ENCODE results near the gene PAM.

DNA sequence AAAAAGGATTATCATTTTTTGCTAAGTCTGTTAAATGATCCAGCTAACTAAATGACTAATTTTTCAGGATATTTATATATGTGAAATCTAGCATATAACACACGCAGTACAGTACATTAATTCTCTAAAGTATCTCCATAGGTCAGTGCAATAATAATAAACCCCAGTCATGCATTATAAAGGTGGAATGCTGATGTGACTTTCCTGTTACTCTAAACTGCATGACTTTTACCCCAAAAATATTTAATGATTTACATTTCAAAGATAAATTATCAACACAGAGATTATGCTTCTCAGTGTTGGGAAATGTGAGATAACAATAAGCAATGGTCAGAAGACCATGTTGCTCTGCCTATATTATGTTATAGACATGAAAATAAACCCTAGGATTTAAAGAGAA lies 34.1 kb upstream of the PAM start:
- TF ChIP-seq, protein P1, sequence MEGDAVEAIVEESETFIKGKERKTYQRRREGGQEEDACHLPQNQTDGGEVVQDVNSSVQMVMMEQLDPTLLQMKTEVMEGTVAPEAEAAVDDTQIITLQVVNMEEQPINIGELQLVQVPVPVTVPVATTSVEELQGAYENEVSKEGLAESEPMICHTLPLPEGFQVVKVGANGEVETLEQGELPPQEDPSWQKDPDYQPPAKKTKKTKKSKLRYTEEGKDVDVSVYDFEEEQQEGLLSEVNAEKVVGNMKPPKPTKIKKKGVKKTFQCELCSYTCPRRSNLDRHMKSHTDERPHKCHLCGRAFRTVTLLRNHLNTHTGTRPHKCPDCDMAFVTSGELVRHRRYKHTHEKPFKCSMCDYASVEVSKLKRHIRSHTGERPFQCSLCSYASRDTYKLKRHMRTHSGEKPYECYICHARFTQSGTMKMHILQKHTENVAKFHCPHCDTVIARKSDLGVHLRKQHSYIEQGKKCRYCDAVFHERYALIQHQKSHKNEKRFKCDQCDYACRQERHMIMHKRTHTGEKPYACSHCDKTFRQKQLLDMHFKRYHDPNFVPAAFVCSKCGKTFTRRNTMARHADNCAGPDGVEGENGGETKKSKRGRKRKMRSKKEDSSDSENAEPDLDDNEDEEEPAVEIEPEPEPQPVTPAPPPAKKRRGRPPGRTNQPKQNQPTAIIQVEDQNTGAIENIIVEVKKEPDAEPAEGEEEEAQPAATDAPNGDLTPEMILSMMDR (IDR thresholded peaks at IDR 0.05; ENCODE audit: low read length) = no peak
- TF ChIP-seq EZH2phosphoT487 (IDR thresholded peaks at IDR 0.05; ENCODE audit: low read length) = no peak

All from MM.1S (cell line).